Gastroesophageal sphincter (tissue), 3 donors: Measurements from ENCODE around the gene FTCD.

Experiments
- CTCF ChIP-seq, 4 experiments: fragments of 200-600 bp in 2 of 4; fragments of 450-650 bp in 2 of 4; sonication (generic) in 1 of 4; IDR thresholded peaks; one replicate each; pipeline ENCODE4 v1.5.1; 2017 to 2019; ENCODE audit warnings: antibody characterized with exemption in 4 of 4, mild to moderate bottlenecking in 2 of 4, moderate library complexity in 2 of 4
- EP300 ChIP-seq: sonication (generic); formaldehyde crosslinking; IDR thresholded peaks from one replicate; pipeline ENCODE4 v1.6.1; 2017; ENCODE audit warnings: antibody characterized with exemption, mild to moderate bottlenecking
- POLR2A ChIP-seq, 2 donors: fragments of 450-650 bp; IDR thresholded peaks; one replicate each; pipeline ENCODE4 v1.6.1; 2017; ENCODE audit warnings: antibody characterized with exemption in 2 of 2, mild to moderate bottlenecking in 2 of 2, moderate library complexity in 1 of 2

- no peak for TF ChIP-seq POLR2A (IDR thresholded peaks at IDR 0.05)
- no peak for TF ChIP-seq CTCF (IDR thresholded peaks at IDR 0.05)
- no peak for TF ChIP-seq EP300
Measured at GRCh38 chr21:46161633-46162592, 6.5 kb upstream of the FTCD start.
